ENCODE data around the gene GAPT.

The GAPT gene

GRCh38 chr5:58542709-58543108, 51.5 kb downstream of the GAPT start:
- TF ChIP-seq, protein P1, sequence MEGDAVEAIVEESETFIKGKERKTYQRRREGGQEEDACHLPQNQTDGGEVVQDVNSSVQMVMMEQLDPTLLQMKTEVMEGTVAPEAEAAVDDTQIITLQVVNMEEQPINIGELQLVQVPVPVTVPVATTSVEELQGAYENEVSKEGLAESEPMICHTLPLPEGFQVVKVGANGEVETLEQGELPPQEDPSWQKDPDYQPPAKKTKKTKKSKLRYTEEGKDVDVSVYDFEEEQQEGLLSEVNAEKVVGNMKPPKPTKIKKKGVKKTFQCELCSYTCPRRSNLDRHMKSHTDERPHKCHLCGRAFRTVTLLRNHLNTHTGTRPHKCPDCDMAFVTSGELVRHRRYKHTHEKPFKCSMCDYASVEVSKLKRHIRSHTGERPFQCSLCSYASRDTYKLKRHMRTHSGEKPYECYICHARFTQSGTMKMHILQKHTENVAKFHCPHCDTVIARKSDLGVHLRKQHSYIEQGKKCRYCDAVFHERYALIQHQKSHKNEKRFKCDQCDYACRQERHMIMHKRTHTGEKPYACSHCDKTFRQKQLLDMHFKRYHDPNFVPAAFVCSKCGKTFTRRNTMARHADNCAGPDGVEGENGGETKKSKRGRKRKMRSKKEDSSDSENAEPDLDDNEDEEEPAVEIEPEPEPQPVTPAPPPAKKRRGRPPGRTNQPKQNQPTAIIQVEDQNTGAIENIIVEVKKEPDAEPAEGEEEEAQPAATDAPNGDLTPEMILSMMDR (IDR thresholded peaks at IDR 0.05; ENCODE audit: insufficient read depth, low read depth, low read length, missing control alignments), result no peak
- DNase-seq (ENCODE audit: low read depth), result no peak
- no peak overlapping the region for H3K4me3 ChIP-seq (ENCODE audit: low read depth, low read length)

GRCh38 chr5:58543723-58544122, 52.5 kb downstream of the GAPT start:
- H3K4me3 ChIP-seq (ENCODE audit: low read depth, low read length), result no peak overlapping the region
- no peak for DNase-seq (ENCODE audit: low read depth)
- TF ChIP-seq, protein P1 (IDR thresholded peaks at IDR 0.05; ENCODE audit: insufficient read depth, low read depth, low read length, missing control alignments), result no peak

DNA sequence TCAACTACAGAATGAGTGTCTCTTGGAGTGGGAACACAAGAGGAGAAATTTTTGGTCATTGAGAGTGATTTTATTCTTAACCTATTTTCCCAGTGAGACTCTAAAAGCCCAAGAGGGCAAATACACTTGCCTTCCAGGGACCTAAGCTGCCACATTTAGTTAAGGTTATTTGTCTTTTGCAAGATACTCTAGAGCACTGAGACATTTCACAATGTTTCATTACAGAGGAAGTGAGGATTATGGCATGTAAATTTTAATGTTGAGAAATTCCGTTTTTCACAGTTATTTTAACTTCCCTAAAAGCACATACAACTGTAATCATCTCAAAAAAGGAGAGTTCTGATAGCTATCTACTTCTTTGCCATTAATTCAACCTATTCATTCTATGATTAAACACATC, 53.0 kb downstream of the GAPT start:
- H3K4me3 ChIP-seq (ENCODE audit: low read depth, low read length), result no peak overlapping the region
- TF ChIP-seq, protein P1 (IDR thresholded peaks at IDR 0.05; ENCODE audit: insufficient read depth, low read depth, low read length, missing control alignments), result no peak
- DNase-seq (ENCODE audit: low read depth), result no peak

- TF ChIP-seq, protein P1 (IDR thresholded peaks at IDR 0.05; ENCODE audit: insufficient read depth, low read depth, low read length, missing control alignments), result no peak
- H3K4me3 ChIP-seq (ENCODE audit: low read depth, low read length), result no peak overlapping the region
- DNase-seq (ENCODE audit: low read depth), result no peak
Observed at GRCh38 chr5:58544926-58545325, 53.7 kb downstream of the GAPT start.

DNA sequence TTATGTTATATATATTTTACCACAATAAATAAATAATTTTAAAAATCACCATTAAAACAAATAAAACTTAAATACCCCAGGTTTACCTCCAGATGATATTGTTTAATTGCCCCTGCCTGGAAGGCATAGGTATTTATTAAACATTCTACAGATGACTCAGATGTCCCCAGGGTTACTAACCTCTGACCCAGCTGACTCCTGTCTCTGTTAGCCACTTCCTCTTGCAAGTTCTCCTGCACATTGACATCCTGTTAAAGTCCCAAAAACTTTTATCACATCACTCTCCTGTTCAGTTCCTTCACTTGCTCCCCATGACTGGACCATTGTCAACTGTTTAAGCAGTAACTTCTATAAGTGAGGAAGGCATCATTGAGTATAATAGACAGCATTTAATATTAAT, 54.7 kb downstream of the GAPT start:
- TF ChIP-seq, protein P1 (IDR thresholded peaks at IDR 0.05; ENCODE audit: insufficient read depth, low read depth, low read length, missing control alignments), result no peak
- no peak overlapping the region for H3K4me3 ChIP-seq (ENCODE audit: low read depth, low read length)
- DNase-seq (ENCODE audit: low read depth), result peak; percentile 3
